Erythroblast (primary cell): ENCODE results near the gene MTX1.

Experiments
- DNase-seq, 2 experiments: peaks; one replicate each; lab custom pipeline; 2025; lab: John Stamatoyannopoulos, UW
- GATA1 ChIP-seq: IDR thresholded peaks from 2 replicates; pipeline ENCODE4 v1.6.1; 2011; ENCODE audit warnings: low read depth, mild to moderate bottlenecking, control low read depth, low read length, moderate library complexity
- POLR2A ChIP-seq: IDR thresholded peaks from 2 replicates; pipeline ENCODE4 v1.6.1; 2011; ENCODE audit warnings: mild to moderate bottlenecking, low read length

Gene MTX1

GRCh38 chr1:155170806-155171205, 37.7 kb upstream of the MTX1 start:
- no peak for DNase-seq
- no peak for TF ChIP-seq GATA1
- no peak for TF ChIP-seq POLR2A

- no peak for TF ChIP-seq GATA1
- TF ChIP-seq POLR2A: no peak
- no peak for DNase-seq
Measured at GRCh38 chr1:155171836-155172731, 36.4 kb upstream of the MTX1 start.

GRCh38 chr1:155172732-155173477, 35.6 kb upstream of the MTX1 start, which contains the start of gene KRTCAP2:
Gene KRTCAP2 (minus strand): TSS chr1:155173304. CDS start chr1:155173224, 80 bp downstream.
- DNase-seq: peak; percentile 97 to 98
- TF ChIP-seq GATA1 (no peak), POLR2A (peak; percentile 92)

GRCh38 chr1:155173478-155174323, 34.8 kb upstream of the MTX1 start, which contains the start of gene TRIM46:
Gene TRIM46 (plus strand): TSS chr1:155173849. CDS start chr1:155173967, 118 bp downstream.
- no peak for TF ChIP-seq POLR2A
- no peak for TF ChIP-seq GATA1
- peak; percentile 51 to 61 for DNase-seq

- DNase-seq: no peak
- TF ChIP-seq POLR2A: no peak
- TF ChIP-seq GATA1: no peak
Measured at GRCh38 chr1:155174324-155175280, 33.9 kb upstream of the MTX1 start.

GRCh38 chr1:155175281-155175926, 33.1 kb upstream of the MTX1 start:
- TF ChIP-seq GATA1: no peak
- no peak for TF ChIP-seq POLR2A
- DNase-seq: no peak

GRCh38 chr1:155175927-155176371, 32.5 kb upstream of the MTX1 start:
- no peak for TF ChIP-seq GATA1
- no peak for TF ChIP-seq POLR2A
- peak in 1 of 2 experiments; percentile 31 for DNase-seq

- TF ChIP-seq GATA1: no peak
- TF ChIP-seq POLR2A: no peak
Measured at GRCh38 chr1:155176544-155177071, 31.9 kb upstream of the MTX1 start.

GRCh38 chr1:155177192-155177917, 31.1 kb upstream of the MTX1 start:
- DNase-seq: no peak
- TF ChIP-seq POLR2A: no peak
- TF ChIP-seq GATA1: no peak

More at GRCh38 chr1:155176544-155177071, 31.9 kb upstream of the MTX1 start:
- peak; percentile 79 to 91 for DNase-seq

- no peak for TF ChIP-seq GATA1
- no peak for TF ChIP-seq POLR2A
- no peak for DNase-seq
Measured at GRCh38 chr1:155177918-155178281, 30.6 kb upstream of the MTX1 start.
